Measurements from ENCODE around the gene C6orf120.

DNA sequence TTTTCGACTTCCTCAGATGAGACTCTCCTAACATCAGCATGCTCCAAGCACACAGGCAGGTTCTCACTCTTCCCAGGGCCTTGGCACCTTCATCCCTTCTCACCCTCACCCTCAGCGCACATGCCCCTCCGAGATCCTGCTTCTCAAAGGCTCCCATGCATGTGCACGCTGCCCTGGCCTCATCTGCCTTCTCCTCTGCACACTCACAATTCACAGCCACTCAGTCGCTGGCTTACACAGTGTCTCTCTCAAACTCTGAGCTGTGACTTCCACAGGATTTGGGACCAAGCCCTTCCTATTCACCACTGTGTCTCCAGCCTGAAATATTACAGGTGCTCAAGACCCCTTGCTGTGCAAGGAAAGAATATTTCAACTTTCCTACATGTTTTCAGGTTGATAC lies 30.4 kb upstream of the C6orf120 start:
- TF ChIP-seq, protein P1, sequence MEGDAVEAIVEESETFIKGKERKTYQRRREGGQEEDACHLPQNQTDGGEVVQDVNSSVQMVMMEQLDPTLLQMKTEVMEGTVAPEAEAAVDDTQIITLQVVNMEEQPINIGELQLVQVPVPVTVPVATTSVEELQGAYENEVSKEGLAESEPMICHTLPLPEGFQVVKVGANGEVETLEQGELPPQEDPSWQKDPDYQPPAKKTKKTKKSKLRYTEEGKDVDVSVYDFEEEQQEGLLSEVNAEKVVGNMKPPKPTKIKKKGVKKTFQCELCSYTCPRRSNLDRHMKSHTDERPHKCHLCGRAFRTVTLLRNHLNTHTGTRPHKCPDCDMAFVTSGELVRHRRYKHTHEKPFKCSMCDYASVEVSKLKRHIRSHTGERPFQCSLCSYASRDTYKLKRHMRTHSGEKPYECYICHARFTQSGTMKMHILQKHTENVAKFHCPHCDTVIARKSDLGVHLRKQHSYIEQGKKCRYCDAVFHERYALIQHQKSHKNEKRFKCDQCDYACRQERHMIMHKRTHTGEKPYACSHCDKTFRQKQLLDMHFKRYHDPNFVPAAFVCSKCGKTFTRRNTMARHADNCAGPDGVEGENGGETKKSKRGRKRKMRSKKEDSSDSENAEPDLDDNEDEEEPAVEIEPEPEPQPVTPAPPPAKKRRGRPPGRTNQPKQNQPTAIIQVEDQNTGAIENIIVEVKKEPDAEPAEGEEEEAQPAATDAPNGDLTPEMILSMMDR (IDR thresholded peaks at IDR 0.05; ENCODE audit: extremely low read depth in 1 of 2, insufficient read depth in 1 of 2, low read depth in 1 of 2, low read length in 2 of 2): no peak
- no peak for TF ChIP-seq EZH2 (IDR thresholded peaks at IDR 0.05; ENCODE audit: borderline replicate concordance, low read depth, low read length, severe bottlenecking)
- no peak for TF ChIP-seq POLR2AphosphoS5 (IDR thresholded peaks at IDR 0.05; ENCODE audit: insufficient read depth, low read depth, low read length)
- TF ChIP-seq MAX (IDR thresholded peaks at IDR 0.05; ENCODE audit: insufficient read depth, insufficient read length): no peak
- TF ChIP-seq POLR2A (IDR thresholded peaks at IDR 0.05; ENCODE audit: low read depth, low read length): no peak
- no peak for TF ChIP-seq JUN (IDR thresholded peaks at IDR 0.05; ENCODE audit: borderline replicate concordance, insufficient read depth, insufficient read length, low read depth)
- no peak for TF ChIP-seq FOS (IDR thresholded peaks at IDR 0.05; ENCODE audit: borderline replicate concordance, insufficient read depth, low read length)
- TF ChIP-seq GATA2 (IDR thresholded peaks at IDR 0.05; ENCODE audit: insufficient read depth, insufficient read length, low read depth, low read length): no peak
- no peak for TF ChIP-seq MYC (IDR thresholded peaks at IDR 0.05; ENCODE audit: low read depth, low read length)
